NCI-H446 treated with DMSO at 0.1 percent for 48 hours (cell line): ENCODE data around the gene TSPAN13.

Experiments used
- DNase-seq: peaks from one replicate; lab custom pipeline; 2025; lab: John Stamatoyannopoulos, UW

The TSPAN13 gene

GRCh38 chr7:16753102-16753931 is at the start of gene TSPAN13:
Gene TSPAN13, plus strand, starts transcription at chr7:16753755. Its CDS starts 213 bp downstream, at chr7:16753968.
- DNase-seq = peak; percentile 71

DNA sequence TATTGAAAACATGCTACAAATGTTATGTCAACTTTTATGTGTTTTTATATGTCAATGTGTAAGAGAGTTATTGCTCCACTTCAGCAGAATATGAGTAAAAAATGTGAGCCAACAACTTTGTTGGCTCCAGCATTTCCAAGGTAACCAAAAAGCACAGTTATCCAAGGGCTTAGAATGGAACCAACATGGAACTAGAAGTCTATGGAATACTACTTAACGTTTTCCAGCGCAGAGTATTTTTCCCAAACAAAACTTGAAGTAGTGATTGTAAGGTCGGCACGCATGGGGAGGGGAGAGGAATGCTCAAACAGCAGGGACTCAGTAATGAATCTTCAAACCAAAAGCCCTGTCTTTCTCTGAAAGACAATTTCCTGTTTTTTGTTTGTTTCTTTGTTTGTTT is 45.0 kb upstream of the TSPAN13 start:
- DNase-seq = no peak

DNA sequence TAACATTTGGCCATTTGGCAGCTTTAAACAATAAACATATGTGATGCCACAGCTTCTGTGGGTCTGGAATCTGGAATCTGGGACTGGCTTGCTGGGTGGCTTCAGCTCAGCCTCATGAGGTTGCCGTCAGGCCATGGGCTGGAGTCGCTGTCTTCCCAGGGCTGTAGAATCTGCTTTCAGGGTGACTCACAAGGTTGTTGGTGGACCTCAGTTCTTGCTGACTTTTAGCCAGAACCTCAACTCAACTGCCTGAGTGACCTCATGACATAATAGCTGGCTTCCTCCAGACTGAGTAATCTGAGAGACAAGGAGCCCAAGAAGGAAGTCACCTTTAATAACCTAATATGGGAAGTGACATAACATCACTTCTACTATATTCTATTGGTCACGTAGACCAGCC is 44.6 kb upstream of the TSPAN13 start:
- DNase-seq = no peak

DNA sequence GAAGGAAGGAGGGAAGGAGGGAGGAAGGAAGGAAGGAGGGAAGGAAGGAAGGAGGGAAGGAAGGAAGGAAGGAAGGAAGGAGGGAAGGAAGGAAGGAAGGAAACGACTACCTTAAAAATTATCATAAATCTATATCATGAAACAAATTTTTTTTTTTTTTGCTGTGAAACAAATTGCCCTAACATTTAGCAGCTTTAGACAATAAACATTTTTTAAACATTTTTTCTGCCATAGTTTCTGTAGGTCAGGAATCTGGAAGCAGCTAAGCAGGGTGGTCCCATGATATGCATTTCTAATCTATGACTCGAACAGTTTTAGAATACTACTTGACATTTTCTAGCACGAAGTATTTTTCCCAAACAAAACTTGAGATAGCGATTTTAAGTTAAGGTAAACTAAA is 42.9 kb upstream of the TSPAN13 start:
- no peak for DNase-seq

DNA sequence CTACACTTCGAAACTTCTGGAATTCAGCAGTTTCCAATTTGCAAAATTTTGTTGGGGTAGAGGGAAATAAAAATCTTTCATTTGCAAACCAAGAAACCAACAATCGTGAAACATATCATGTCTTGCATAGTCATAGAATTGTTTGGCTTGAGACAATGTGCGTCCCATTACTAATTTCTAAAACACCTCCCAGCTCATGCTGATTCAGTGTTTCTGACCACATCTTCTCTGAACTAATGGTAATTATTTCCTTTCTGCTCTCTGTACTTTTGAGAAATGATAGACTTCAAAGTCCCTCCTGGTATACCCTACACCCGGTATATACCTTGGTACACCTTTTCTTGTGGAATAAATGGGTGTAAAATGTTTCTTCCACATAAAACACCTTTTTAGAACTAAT is 41.8 kb upstream of the TSPAN13 start:
- DNase-seq = no peak

DNA sequence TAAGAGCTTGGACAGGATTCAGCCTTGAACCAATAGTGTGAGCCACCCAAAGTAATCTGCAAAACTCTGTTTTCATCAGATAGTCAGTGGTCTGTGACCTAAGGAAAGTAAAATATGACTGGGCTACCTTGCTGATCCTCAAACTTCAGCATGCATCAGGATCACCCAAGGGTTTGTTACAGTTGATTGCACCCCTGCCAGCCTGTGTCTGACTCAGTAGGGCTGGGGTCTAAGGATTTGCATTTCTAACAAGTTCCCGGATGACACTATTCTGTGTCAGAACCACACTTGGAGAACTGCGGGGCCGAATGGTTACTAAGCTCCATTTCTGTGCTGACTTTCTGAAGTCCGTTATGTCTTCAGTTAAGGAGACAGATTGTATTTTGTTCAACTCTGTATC is 40.6 kb upstream of the TSPAN13 start:
- DNase-seq = no peak

DNA sequence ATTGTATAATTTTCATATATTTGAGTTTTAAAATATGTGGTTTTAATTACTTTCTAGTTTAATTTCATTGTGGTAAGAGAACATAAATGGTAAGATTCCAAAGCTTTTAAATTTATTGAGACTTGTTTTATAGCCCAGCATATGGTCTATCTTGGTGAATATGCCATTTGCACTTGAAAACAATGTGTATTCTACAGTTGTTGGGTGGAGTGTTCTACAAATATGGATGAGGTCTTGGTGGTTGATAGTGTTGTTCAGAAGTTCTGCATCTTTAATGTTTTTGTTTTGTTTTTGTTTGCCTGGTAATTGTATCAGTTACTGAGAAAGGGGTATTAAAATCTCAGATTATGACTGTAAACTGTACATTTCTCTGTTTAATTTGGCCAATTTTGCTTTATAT is 37.6 kb upstream of the TSPAN13 start:
- DNase-seq = no peak

DNA sequence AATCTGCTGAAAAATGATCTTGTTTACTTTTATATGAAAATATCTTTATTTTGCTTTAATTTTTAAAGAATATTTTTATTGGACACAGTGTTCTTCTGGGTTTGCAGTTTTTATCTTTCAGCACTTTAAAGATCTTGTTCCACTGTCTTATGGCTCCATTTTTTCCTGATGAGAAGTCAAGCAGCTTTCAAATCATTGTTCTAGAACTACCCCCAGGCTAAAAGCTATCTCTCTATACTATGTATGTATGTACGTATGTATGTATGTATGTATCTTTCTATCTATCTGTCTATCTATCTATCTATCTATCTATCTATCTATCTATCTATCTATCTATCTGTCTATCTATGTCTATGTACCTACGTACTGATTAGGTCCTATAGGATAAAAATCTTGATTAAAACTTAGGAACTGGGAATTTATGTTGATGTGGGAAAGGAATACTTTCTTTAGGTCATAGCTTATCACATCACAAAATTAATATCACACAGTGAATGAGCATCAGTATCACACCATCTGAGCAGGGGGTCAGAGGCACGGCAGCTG is 35.4 kb upstream of the TSPAN13 start:
- DNase-seq = no peak

GRCh38 chr7:16719699-16720098 is 33.9 kb upstream of the TSPAN13 start:
- no peak for DNase-seq

- no peak for DNase-seq
Measured at GRCh38 chr7:16721541-16721940, 32.0 kb upstream of the TSPAN13 start.

GRCh38 chr7:16724344-16724743 is 29.2 kb upstream of the TSPAN13 start:
- no peak for DNase-seq

DNA sequence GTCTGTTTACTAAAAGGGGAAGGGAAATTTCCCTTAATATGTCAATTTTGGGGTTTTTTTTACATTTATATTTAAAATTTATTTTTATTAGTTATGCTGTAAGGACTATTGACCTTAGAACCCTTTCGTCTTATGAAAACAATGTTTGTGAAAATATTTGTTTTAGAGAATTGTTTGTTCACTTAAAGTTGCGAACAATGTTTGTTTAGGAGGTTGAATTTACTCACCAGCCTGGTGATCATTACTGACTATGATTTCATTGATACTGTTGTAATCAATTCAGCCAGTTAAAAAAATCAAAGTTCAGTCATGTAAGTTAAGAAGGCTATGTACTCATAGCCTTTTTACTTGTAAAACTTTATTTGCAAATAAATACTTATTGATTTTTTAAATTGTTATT is 27.4 kb upstream of the TSPAN13 start:
- DNase-seq = no peak

- no peak for DNase-seq
Measured at GRCh38 chr7:16727736-16728135, 25.8 kb upstream of the TSPAN13 start.

DNA sequence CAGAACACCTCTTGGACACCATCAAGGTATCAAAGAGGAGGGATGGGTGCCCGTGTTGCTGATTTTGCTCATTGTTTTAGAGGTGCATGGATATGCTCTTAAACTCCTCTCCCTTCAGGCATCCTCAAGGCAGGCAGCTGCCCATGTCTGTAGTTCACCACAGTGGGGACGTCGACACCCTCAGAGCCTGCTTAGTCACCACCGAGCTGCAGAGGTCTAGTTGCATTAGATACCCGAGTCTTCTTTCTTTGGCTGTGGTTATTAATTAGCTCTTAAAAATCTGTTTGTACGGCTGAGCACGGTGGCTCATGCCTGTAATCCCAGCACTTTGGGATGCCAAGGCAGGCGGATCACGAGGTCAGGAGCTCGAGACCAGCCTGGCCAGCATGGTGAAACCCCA is 24.7 kb upstream of the TSPAN13 start:
- no peak for DNase-seq

DNA sequence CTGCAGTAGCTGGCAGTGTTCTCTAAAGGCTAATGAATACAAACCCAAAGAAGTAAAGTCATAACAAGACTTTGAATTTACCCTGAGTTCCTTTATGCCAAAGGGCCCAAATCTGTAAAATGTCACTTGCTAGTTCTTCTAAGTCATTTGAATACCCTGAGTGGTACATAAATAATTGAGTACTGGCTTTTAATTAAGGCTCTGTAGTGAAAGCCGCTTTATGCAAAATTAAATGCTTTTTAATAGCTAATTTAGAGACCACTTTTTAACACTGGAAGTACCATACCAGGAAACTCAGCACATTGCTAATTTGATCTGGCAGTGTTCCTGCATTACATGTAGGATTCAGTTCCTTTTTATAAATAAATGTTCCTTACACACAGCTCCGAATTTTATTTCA is 24.0 kb upstream of the TSPAN13 start:
- no peak for DNase-seq

- DNase-seq = no peak
Measured at GRCh38 chr7:16730937-16731336, 22.6 kb upstream of the TSPAN13 start.

- no peak for DNase-seq
Measured at GRCh38 chr7:16732828-16733227, 20.7 kb upstream of the TSPAN13 start.

DNA sequence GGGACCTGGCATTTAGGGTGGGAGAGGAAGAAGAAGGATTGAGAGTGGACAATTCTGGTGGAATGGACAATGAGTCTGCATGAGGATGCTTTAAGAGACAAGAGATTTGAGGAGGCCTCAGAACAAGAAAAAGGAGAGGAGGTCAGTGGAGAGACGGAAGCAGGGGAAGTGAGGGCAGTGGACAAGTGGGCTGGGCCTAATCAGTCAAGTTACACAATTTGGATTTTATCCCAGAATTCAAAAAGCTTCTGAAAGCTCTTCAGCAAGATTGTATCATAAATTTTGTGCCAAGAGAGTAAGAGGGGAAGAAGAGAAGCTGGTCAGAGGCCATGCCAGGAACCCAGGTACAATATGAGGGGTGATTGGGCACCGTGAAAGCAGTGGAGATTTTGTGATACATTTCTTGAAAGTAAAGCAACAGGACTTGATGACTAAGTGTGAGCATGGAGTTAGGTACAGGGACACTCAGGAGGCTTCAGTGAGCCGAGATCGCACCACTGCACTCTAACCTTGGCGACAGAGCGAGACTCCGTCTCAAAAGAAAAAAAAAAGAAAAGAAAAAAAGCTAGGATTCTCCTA is 19.3 kb upstream of the TSPAN13 start:
- no peak for DNase-seq

GRCh38 chr7:16735020-16735419 is 18.5 kb upstream of the TSPAN13 start:
- no peak for DNase-seq

DNA sequence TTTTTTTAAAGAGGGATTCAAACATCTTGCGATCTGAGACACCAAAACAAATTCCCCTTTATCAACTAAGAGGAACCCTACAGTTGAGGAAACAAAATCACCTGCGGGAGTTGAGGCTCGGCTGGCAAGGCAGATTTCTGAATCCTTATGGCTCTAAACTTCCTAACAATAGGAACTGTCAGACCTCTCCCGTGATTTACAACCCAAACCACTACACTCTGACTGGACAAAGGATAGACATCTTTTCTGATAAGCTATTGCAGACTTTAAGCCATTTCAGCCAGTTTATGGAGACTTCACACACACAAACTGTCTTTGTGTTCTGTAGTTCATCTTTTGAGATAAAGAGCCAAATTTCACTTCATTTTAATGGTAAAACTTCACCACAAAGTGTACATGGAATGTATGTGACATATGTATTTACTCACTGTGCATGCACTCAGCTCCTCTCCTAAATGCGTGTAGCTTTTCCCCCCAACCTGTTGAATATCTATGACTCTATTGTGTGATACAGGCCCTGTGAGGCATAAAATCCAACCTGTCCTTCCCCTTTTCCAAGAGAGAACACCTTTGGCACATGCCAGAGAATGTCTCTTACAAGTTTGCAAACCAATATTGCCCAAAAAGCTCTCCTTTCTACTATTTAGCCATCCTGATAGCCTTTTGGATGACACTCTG is 15.4 kb upstream of the TSPAN13 start:
- no peak for DNase-seq

DNA sequence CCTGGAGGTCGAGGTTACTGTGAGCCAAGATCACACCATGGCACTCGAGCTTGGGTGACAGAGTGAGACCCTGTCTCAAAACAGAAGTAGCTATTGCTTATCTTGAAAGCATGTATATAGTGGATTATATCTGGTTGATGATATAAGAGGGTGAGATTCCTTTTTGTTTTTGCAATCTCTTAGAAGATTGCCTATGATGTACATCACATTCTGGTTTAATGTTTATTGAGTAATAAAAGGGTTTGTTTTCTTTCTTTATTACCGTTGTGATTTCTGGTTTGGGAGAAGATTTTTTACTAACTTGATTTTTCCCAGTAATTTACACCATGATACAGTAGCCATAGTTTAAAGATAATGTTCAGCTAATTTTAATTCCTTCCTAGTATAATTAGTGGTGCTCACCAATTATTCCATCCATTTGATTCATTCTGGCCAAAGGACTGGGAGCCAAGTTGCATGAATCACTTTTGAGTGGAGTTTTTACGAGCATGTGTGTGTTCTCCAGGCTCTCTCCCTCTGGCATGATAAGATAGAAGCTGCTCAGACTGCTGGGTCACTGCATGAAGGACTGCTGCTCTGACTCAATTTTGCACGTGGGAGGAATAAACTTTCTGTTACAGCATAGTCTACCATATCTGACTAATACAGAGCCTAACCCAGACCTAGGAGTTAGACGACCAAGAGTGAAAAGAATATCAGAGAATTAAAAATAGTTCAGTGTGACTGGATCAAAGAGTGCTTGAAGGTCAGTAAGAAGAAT is 13.5 kb upstream of the TSPAN13 start:
- peak; percentile 38 for DNase-seq

GRCh38 chr7:16740623-16740953 is 13.0 kb upstream of the TSPAN13 start:
- no peak for DNase-seq
